Measurements from ENCODE around the gene RCN1.

Gene RCN1

DNA sequence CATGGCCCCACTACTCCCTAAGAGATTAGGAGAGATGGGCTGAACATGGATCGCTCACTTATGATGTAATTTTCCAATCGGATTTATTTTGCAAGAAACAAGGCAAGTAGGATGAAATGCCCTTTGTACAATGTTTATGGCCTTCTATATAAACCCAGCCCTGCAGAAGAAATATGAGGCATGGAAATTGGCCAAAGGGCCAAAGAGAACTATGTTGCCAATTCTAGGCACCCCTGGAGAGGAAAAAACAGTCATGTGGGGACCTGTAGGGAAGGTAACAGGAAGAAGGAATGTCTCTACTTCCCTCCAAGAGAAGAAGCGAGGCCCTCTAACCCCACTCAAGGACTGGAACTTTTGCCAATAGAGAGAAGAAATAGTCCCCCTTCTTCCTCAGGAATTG is 54.4 kb downstream of the RCN1 start:
- H3K4me3 ChIP-seq (ENCODE audit: low read depth, low read length): no peak overlapping the region
- TF ChIP-seq, protein P1, sequence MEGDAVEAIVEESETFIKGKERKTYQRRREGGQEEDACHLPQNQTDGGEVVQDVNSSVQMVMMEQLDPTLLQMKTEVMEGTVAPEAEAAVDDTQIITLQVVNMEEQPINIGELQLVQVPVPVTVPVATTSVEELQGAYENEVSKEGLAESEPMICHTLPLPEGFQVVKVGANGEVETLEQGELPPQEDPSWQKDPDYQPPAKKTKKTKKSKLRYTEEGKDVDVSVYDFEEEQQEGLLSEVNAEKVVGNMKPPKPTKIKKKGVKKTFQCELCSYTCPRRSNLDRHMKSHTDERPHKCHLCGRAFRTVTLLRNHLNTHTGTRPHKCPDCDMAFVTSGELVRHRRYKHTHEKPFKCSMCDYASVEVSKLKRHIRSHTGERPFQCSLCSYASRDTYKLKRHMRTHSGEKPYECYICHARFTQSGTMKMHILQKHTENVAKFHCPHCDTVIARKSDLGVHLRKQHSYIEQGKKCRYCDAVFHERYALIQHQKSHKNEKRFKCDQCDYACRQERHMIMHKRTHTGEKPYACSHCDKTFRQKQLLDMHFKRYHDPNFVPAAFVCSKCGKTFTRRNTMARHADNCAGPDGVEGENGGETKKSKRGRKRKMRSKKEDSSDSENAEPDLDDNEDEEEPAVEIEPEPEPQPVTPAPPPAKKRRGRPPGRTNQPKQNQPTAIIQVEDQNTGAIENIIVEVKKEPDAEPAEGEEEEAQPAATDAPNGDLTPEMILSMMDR (IDR thresholded peaks at IDR 0.05; ENCODE audit: low read depth, low read length, missing control alignments): no peak
- no peak for DNase-seq (ENCODE audit: low read depth)
- in situ Hi-C loops (cut with HindIII; ENCODE audit: low sequenced_read_pairs): no loop called here

DNA sequence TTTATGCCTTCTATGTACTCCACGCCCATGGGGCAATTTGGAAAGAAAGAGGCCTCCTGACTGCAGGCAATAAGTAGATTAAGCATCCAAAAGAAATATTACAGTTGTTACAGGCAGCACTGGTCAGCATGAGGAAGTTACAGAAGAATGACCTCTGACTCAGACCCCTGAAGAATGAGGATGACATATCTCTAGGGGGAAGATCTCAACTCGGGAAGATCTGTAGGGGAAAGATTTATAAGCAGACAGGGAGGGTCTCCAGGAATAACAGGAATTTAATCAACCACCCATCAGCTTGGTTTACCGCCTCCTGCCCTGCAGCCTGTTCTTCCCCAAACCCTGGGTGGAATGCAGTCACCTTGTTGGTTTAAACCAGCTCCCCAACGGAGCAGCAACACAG is 58.0 kb downstream of the RCN1 start:
- TF ChIP-seq, protein P1 (IDR thresholded peaks at IDR 0.05; ENCODE audit: low read depth, low read length, missing control alignments): no peak
- DNase-seq (ENCODE audit: low read depth): no peak
- in situ Hi-C loops (cut with HindIII; ENCODE audit: low sequenced_read_pairs): no loop called here

DNA sequence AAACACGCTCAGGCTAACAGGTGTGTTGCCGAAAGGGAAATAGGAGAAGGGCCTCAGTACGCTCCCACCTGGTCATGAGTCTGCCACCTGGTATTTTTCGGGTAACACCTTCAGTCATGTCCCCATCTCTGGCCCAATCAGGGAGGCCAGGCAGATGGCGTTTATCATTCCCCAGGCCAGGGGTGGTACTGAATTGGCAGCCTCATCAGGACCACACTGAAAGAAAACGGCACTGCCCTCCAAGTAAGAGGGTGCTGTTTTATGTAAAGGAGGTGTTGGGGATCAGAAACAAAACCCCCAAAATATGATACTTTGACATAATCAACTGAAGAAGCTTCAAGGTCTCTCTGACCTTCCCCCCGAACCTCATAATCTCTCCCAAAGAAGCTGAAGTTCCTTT is 58.9 kb downstream of the RCN1 start:
- in situ Hi-C loops (cut with HindIII; ENCODE audit: low sequenced_read_pairs): no loop called here
- TF ChIP-seq, protein P1 (IDR thresholded peaks at IDR 0.05; ENCODE audit: low read depth, low read length, missing control alignments): no peak
- H3K4me3 ChIP-seq (ENCODE audit: low read depth, low read length): no peak overlapping the region
- DNase-seq (ENCODE audit: low read depth): no peak

More for the DNA sequence above, 58.0 kb downstream of the RCN1 start:
- no peak overlapping the region for H3K4me3 ChIP-seq (ENCODE audit: low read depth, low read length)

DNA sequence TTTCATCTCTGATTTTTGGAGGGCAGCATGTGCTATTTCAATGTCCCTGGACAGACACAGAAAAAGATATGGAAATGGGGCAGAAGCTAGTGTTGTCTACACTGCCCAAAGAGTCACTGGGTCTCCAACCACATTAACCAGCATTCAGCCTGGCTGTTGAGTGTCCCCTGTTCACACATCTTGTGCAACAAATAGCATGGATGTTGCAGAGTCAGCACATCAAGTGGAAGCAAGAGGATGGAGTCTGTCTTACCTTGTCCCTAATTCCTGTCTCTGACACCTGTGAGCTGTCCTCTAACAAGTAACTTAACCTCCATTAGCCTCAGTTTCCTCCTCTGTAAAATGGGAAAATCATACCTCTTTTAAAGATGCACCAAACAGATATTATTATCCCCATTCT is 60.2 kb downstream of the RCN1 start:
- in situ Hi-C loops (cut with HindIII; ENCODE audit: low sequenced_read_pairs): no loop called here
- H3K4me3 ChIP-seq (ENCODE audit: low read depth, low read length): no peak overlapping the region
- no peak for DNase-seq (ENCODE audit: low read depth)
- TF ChIP-seq, protein P1 (IDR thresholded peaks at IDR 0.05; ENCODE audit: low read depth, low read length, missing control alignments): no peak

DNA sequence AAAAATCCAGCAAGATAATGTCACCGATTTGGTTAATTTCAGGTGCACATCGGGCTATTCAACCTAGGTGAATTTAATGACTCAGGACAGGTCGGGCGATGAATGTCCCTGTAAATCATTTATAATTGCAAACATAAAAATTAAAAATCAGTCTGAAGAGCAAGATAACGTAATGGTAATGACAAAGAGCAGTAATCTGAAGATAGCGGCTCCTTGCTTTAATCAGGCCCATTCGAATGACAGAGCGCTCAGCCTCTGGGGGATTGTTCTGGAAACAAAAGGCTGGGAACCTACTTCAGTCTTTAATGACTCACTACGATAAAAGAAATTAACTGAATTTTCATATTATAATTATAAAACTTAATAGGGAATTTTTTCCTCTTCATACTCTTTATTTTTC is 61.3 kb downstream of the RCN1 start:
- in situ Hi-C loops (cut with HindIII; ENCODE audit: low sequenced_read_pairs): no loop called here
- DNase-seq (ENCODE audit: low read depth): no peak
- no peak overlapping the region for H3K4me3 ChIP-seq (ENCODE audit: low read depth, low read length)
- TF ChIP-seq, protein P1 (IDR thresholded peaks at IDR 0.05; ENCODE audit: low read depth, low read length, missing control alignments): no peak

DNA sequence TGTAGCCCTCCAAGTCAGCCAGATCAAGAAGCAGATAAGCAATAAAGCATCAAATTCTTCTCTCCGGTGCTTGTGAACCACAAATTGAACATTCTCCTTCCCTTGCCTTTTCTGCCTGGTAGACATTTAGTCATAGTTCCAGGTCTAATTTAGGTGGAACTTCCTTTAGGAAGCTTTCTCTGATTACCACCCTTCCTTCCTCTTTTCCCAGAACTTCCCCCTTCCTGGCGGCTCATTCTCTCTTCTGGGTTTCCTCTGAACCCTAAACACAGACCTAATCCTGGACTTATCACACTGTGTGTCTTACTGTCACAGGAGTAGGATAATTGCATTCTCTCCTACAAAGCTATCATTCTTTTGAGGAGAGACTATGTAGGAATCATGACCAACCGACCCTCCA is 61.9 kb downstream of the RCN1 start:
- DNase-seq (ENCODE audit: low read depth): no peak
- TF ChIP-seq, protein P1 (IDR thresholded peaks at IDR 0.05; ENCODE audit: low read depth, low read length, missing control alignments): no peak
- no peak overlapping the region for H3K4me3 ChIP-seq (ENCODE audit: low read depth, low read length)
- in situ Hi-C loops (cut with HindIII; ENCODE audit: low sequenced_read_pairs): no loop called here

DNA sequence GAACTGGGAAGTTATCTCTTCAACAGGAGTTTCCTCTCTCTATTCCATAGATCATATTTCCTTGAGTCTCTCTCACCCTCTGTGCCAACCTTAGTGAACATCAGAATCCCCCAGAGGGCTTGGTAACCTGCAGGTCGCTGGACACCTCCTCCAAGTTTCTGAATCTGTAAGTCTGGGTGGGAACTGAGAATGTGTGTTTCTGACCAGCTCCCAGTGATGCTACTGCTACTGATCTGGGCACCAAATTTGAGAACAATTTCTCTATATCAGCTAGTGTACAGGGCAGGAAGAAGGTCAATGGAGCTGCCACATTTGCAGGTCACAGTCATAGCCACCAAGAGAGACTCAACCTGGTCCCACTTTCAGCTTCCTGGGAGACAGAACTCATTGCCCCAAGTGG is 62.9 kb downstream of the RCN1 start:
- TF ChIP-seq, protein P1 (IDR thresholded peaks at IDR 0.05; ENCODE audit: low read depth, low read length, missing control alignments): no peak
- H3K4me3 ChIP-seq (ENCODE audit: low read depth, low read length): no peak overlapping the region
- in situ Hi-C loops (cut with HindIII; ENCODE audit: low sequenced_read_pairs): no loop called here
- DNase-seq (ENCODE audit: low read depth): no peak
